ENCODE results near the gene CDYL. TPM values are rescaled to one million over a fixed set of nuclear protein-coding genes. Genes with fewer than 3 reads are reported as not detected.

CDYL gene
- total RNA-seq, result 40.5 TPM
- long read RNA-seq, transcript CDYL-203 (7 exons, 2,184 nt), result major isoform, 25 of 50 reads
- long read RNA-seq, partial matches to known transcripts, result 15 of 50 reads
- long read RNA-seq, other reads (novel, unspliced or antisense), result 9 of 50 reads

- Histone ChIP-seq H3K9me3 (no peaks in the 10 kb centered on the region), H3K27ac (peak within 1 kb of the TSS; percentile 78), H3K36me3 (no peaks in the 10 kb centered on the region), H3K4me3 (peak within 1 kb of the TSS; percentile 69), H3K27me3 (ENCODE audit: low read depth) (no peaks in the 10 kb centered on the region), H3K4me1 (peaks cover 23% of the 10 kb centered on the region)
- intact Hi-C loops (cut with DNase I), result no loop called here
- ATAC-seq (peak; percentile 93 to 94), DNase-seq (peak; percentile 90)
- TF ChIP-seq CTCF (IDR thresholded peaks at IDR 0.05), result no peak
Observed at GRCh38 chr6:4776131-4776492, at the start of gene CDYL. Gene CDYL (plus strand): TSS chr6:4776404. CDS start chr6:4776784, 380 bp downstream.

GRCh38 chr6:4726645-4727044 is 49.6 kb upstream of the CDYL start:
- intact Hi-C loops (cut with DNase I), result no loop called here
- Histone ChIP-seq H3K36me3 (no peaks in the 10 kb centered on the region), H3K4me1 (no peaks in the 10 kb centered on the region), H3K27me3 (ENCODE audit: low read depth) (no peaks in the 10 kb centered on the region), H3K9me3 (no peaks in the 10 kb centered on the region), H3K4me3 (no peak overlapping the region), H3K27ac (no peak overlapping the region)
- no peak for DNase-seq
- no peak for ATAC-seq
- TF ChIP-seq CTCF (IDR thresholded peaks at IDR 0.05), result no peak

GRCh38 chr6:4727217-4727616 is 49.0 kb upstream of the CDYL start:
- Histone ChIP-seq H3K36me3 (no peaks in the 10 kb centered on the region), H3K27me3 (ENCODE audit: low read depth) (no peaks in the 10 kb centered on the region), H3K4me3 (no peak overlapping the region), H3K9me3 (no peaks in the 10 kb centered on the region), H3K4me1 (no peaks in the 10 kb centered on the region), H3K27ac (no peak overlapping the region)
- intact Hi-C loops (cut with DNase I), result no loop called here
- no peak for TF ChIP-seq CTCF (IDR thresholded peaks at IDR 0.05)
- no peak for DNase-seq
- ATAC-seq, result no peak

GRCh38 chr6:4727671-4728435 is 48.4 kb upstream of the CDYL start:
- intact Hi-C loops (cut with DNase I), result no loop called here
- Histone ChIP-seq H3K36me3 (no peaks in the 10 kb centered on the region), H3K4me1 (no peaks in the 10 kb centered on the region), H3K4me3 (no peak overlapping the region), H3K27ac (no peak overlapping the region), H3K27me3 (ENCODE audit: low read depth) (no peaks in the 10 kb centered on the region), H3K9me3 (no peaks in the 10 kb centered on the region)
- TF ChIP-seq CTCF (IDR thresholded peaks at IDR 0.05), result no peak
- DNase-seq, result no peak
- no peak for ATAC-seq

- Histone ChIP-seq H3K27ac (no peak overlapping the region), H3K4me3 (no peak overlapping the region), H3K27me3 (ENCODE audit: low read depth) (no peaks in the 10 kb centered on the region), H3K9me3 (no peaks in the 10 kb centered on the region), H3K36me3 (no peaks in the 10 kb centered on the region), H3K4me1 (no peaks in the 10 kb centered on the region)
- no peak for ATAC-seq
- intact Hi-C loops (cut with DNase I), result no loop called here
- no peak for DNase-seq
- no peak for TF ChIP-seq CTCF (IDR thresholded peaks at IDR 0.05)
Observed at GRCh38 chr6:4728436-4728769, 47.8 kb upstream of the CDYL start.
